ENCODE data around the gene TEPSIN. TPM values are rescaled to one million over a fixed set of nuclear protein-coding genes. Genes with fewer than 3 reads are reported as not detected.

The TEPSIN gene
- total and polyA plus RNA-seq, 2 donors (not counting 3 experiments of a cell fraction or from before 2014, with no cell fraction given), result 41.6 to 45.3 TPM

GRCh38 chr17:81191646-81192045 lies 47.2 kb downstream of the TEPSIN start:
- no peak overlapping the region for H3K27ac ChIP-seq (ENCODE audit: insufficient read depth, low read depth, low read length)
- dilution Hi-C loops (cut with MboI; ENCODE audit: extremely low pct_ligation_motif_present, low sequenced_read_pairs) (no loop called here), intact Hi-C loops (cut with micrococcal nuclease) (no loop called here)
- H2AFZ ChIP-seq (ENCODE audit: low read depth, low read length), result no peak overlapping the region
- FAIRE-seq (no peak), DNase-seq (ENCODE audit: low read depth, low spot score) (no peak)
- H3K36me3 ChIP-seq (ENCODE audit: control insufficient read depth in 2 of 2, extremely low read depth in 1 of 2, insufficient read depth in 2 of 2, low read length in 2 of 2), result peaks cover 0 to 7% of the 10 kb centered on the region in 2 experiments
- BruUV-seq (replicated peaks), result no TSS peak
- no peak overlapping the region for H3K4me2 ChIP-seq (ENCODE audit: insufficient read depth, low read length)
- no peaks in the 10 kb centered on the region for H3K79me2 ChIP-seq (ENCODE audit: control insufficient read depth, insufficient read depth, low read length)
- no peak overlapping the region for H3K9ac ChIP-seq (replicated peaks; ENCODE audit: extremely low read depth, insufficient read depth, low read length)
- H4K20me1 ChIP-seq (replicated peaks; ENCODE audit: control insufficient read depth, extremely low read depth, insufficient read depth, low read length), result no peaks in the 10 kb centered on the region
- H3K4me3 ChIP-seq (replicated peaks in 1 of 3; ENCODE audit: insufficient read depth in 1 of 3, low read depth in 1 of 3, low read length in 3 of 3), result no peak overlapping the region
- ChIA-PET POLR2A (no interaction called here), CTCF (interaction anchor here (0.9 to 5.5 kb wide), 2 partner anchors 46 to 49 kb away, joined by 3 to 40 read pairs; no protein-coding TSS in a partner anchor)
- no peaks in the 10 kb centered on the region for H3K4me1 ChIP-seq (ENCODE audit: control insufficient read depth, extremely low read depth, insufficient read depth, low read length)
- no peaks in the 10 kb centered on the region for H3K27me3 ChIP-seq (ENCODE audit: control insufficient read depth in 2 of 2, insufficient read depth in 2 of 2, low read length in 2 of 2)
- no peak for TF ChIP-seq MYC (IDR thresholded peaks at IDR 0.05; ENCODE audit: low read depth, low read length)
- no peak for TF ChIP-seq EZH2 (IDR thresholded peaks at IDR 0.05; ENCODE audit: borderline replicate concordance, low read depth, low read length, severe bottlenecking)
- TF ChIP-seq FOS (IDR thresholded peaks at IDR 0.05; ENCODE audit: borderline replicate concordance, insufficient read depth, low read length), result no peak
- no peak for TF ChIP-seq GATA2 (IDR thresholded peaks at IDR 0.05; ENCODE audit: insufficient read depth, insufficient read length, low read depth, low read length)
- no peak for TF ChIP-seq POLR2AphosphoS5 (IDR thresholded peaks at IDR 0.05; ENCODE audit: insufficient read depth, low read depth, low read length)
- no peak for TF ChIP-seq POLR2A (IDR thresholded peaks at IDR 0.05; ENCODE audit: low read depth, low read length)
- H3K9me1 ChIP-seq (replicated peaks; ENCODE audit: control insufficient read depth, extremely low read depth, insufficient read depth, low read length), result no peaks in the 10 kb centered on the region
- no peaks in the 10 kb centered on the region for H3K9me3 ChIP-seq (replicated peaks; ENCODE audit: control insufficient read depth, insufficient read depth, low read length)

DNA sequence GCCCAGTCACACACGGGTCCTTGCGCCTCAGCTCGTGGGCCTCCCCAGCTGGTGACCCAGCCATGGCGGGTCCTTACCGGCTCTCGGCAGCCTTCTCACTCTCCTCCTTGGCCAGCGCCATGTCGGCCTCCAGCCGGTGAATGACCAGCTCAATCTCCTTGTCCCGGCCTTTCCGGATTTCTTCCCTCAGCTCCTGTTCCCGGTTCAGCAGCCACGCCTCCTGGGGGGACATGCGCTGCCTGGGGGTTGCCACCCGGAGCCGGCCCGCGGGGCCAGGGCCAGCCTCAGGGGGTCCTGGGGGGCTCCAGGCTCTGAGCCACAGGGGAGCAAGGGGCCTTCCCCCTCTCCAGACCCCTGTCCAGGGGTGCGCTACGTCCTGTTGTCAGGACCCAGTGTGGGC lies 47.7 kb downstream of the TEPSIN start:
- POLR2A ChIA-PET, result no interaction called here
- Histone ChIP-seq H4K20me1 (replicated peaks; ENCODE audit: control insufficient read depth, extremely low read depth, insufficient read depth, low read length) (no peaks in the 10 kb centered on the region), H3K36me3 (ENCODE audit: control insufficient read depth in 2 of 2, extremely low read depth in 1 of 2, insufficient read depth in 2 of 2, low read length in 2 of 2) (peaks cover 0 to 7% of the 10 kb centered on the region in 2 experiments), H3K9me3 (replicated peaks; ENCODE audit: control insufficient read depth, insufficient read depth, low read length) (no peaks in the 10 kb centered on the region), H3K4me2 (ENCODE audit: insufficient read depth, low read length) (no peak overlapping the region), H3K9me1 (replicated peaks; ENCODE audit: control insufficient read depth, extremely low read depth, insufficient read depth, low read length) (no peaks in the 10 kb centered on the region), H3K27me3 (ENCODE audit: control insufficient read depth in 2 of 2, insufficient read depth in 2 of 2, low read length in 2 of 2) (no peaks in the 10 kb centered on the region), H3K79me2 (ENCODE audit: control insufficient read depth, insufficient read depth, low read length) (no peaks in the 10 kb centered on the region), H3K4me3 (replicated peaks in 1 of 3; ENCODE audit: insufficient read depth in 1 of 3, low read depth in 1 of 3, low read length in 3 of 3) (no peak overlapping the region), H2AFZ (ENCODE audit: low read depth, low read length) (no peak overlapping the region), H3K4me1 (ENCODE audit: control insufficient read depth, extremely low read depth, insufficient read depth, low read length) (no peaks in the 10 kb centered on the region), H3K27ac (ENCODE audit: insufficient read depth, low read depth, low read length) (no peak overlapping the region), H3K9ac (replicated peaks; ENCODE audit: extremely low read depth, insufficient read depth, low read length) (no peak overlapping the region)
- no peak for TF ChIP-seq MAX (IDR thresholded peaks at IDR 0.05; ENCODE audit: insufficient read depth, insufficient read length)
- TF ChIP-seq GATA2 (IDR thresholded peaks at IDR 0.05; ENCODE audit: insufficient read depth, insufficient read length, low read depth, low read length), result no peak
- TF ChIP-seq FOS (IDR thresholded peaks at IDR 0.05; ENCODE audit: borderline replicate concordance, insufficient read depth, low read length), result no peak
- no peak for TF ChIP-seq JUN (IDR thresholded peaks at IDR 0.05; ENCODE audit: borderline replicate concordance, insufficient read depth, insufficient read length, low read depth)
- TF ChIP-seq MYC (IDR thresholded peaks at IDR 0.05; ENCODE audit: low read depth, low read length), result no peak
- TF ChIP-seq CTCF (IDR thresholded peaks at IDR 0.05; ENCODE audit: extremely low read depth in 1 of 2, insufficient read depth in 1 of 2, low read depth in 1 of 2, low read length in 2 of 2), result no peak
- TF ChIP-seq POLR2AphosphoS5 (IDR thresholded peaks at IDR 0.05; ENCODE audit: insufficient read depth, low read depth, low read length), result no peak
- TF ChIP-seq POLR2A (IDR thresholded peaks at IDR 0.05; ENCODE audit: low read depth, low read length), result no peak
- TF ChIP-seq EZH2 (IDR thresholded peaks at IDR 0.05; ENCODE audit: borderline replicate concordance, low read depth, low read length, severe bottlenecking), result no peak
- dilution Hi-C loops (cut with MboI; ENCODE audit: extremely low pct_ligation_motif_present, low sequenced_read_pairs), result no loop called here
- no peak for FAIRE-seq
- no TSS peak for BruUV-seq (replicated peaks)
- intact Hi-C loops (cut with micrococcal nuclease), result no loop called here
- DNase-seq (ENCODE audit: low read depth, low spot score), result no peak
- CTCF ChIA-PET, result interaction anchor here (0.9 to 5.5 kb wide), 3 partner anchors 10 to 49 kb away, joined by 3 to 40 read pairs (median 5); no protein-coding TSS in a partner anchor

Data from endothelial cell of umbilical vein (primary cell).